ENCODE results near the gene PPP1R12A.

PPP1R12A gene

DNA sequence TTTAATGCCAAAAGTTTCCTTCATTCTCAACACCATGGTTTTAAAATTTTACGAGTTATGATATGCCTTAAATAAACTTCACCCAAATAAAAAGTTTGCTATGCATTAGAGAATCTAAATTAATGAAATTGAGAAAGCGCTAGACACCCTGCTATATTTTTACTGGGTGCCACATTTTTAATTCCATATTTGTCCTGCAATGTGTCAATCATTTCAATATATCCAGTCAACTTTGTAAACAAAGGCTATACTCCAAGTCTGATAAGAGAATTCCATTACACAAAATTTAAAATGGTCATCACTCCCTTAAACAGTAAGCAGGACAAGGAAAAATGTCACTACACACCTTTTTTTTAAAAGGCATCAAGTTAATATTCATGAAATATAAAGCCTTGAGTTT, 1.9 kb downstream of the PPP1R12A start:
- TF ChIP-seq, protein P1, sequence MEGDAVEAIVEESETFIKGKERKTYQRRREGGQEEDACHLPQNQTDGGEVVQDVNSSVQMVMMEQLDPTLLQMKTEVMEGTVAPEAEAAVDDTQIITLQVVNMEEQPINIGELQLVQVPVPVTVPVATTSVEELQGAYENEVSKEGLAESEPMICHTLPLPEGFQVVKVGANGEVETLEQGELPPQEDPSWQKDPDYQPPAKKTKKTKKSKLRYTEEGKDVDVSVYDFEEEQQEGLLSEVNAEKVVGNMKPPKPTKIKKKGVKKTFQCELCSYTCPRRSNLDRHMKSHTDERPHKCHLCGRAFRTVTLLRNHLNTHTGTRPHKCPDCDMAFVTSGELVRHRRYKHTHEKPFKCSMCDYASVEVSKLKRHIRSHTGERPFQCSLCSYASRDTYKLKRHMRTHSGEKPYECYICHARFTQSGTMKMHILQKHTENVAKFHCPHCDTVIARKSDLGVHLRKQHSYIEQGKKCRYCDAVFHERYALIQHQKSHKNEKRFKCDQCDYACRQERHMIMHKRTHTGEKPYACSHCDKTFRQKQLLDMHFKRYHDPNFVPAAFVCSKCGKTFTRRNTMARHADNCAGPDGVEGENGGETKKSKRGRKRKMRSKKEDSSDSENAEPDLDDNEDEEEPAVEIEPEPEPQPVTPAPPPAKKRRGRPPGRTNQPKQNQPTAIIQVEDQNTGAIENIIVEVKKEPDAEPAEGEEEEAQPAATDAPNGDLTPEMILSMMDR (IDR thresholded peaks at IDR 0.05): no peak

DNA sequence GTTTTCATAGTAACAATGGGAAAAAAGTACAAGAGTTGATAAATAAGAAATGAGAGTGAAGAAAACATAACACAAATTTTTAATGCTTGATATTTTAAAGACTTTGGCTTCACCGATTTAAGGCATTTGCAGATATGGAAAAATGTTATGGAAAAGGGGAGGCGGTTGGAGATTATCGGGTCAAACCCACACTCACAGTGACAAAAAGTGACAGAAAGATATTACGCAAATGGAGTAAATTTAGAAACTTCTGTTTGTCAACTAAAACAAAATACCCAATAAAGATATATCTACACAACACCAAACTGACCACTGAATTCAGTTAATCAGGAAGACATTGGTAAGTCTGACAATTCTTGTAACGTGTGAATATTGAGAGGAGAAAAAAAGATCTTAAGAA, 2.5 kb downstream of the PPP1R12A start:
- TF ChIP-seq, protein P1 (IDR thresholded peaks at IDR 0.05): no peak

DNA sequence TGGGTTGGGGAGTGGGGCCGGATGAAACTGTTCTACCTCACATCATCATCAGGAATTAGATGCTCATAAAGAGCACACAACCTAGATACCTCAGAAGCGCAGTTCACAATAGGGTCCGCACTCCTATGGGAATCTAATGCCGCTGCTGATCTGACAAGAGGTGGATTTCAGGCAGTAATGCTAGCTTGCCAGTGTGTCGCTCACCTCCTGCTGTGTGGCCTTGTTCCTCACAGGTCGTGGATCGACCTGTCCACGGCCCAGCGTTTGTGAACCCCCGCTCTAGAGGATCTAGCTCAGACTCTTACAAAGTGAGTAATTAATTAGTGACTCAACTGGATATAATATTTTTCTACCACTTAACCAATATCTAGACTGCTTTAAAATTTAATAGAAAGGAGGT, 5.8 kb downstream of the PPP1R12A start:
- TF ChIP-seq, protein P1 (IDR thresholded peaks at IDR 0.05): no peak

DNA sequence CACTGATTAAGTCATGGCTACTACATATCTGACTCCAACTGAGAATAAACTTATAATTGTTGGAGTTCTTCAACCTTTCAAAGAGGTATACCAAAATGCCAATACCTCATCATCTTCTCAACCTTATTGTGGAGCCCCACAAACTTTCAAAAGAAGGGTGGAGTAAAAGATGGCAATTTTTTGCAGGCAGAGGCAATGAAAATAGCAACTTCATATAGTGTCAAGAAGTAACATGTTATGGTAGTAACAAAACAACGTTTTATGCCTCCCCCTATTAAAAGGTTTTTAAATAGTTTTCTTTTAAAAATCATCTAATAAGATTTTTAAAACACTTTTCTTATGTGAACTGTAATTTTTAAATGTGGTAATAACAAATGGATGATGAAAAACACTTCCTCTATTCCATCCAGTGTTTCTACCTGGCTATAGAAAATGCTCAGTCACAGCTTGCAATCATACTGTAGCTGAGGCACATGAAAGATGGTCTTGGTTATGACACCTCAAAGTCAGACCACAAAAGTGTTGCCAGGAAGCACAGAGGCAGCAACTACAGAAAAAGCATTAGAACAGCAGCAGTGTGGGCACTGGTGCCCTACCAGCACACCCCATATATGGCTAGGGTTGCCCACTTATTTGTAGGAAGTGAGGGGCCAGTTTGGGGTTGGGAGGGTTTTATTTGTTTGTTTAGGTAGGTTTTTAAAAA, 7.0 kb downstream of the PPP1R12A start:
- TF ChIP-seq, protein P1 (IDR thresholded peaks at IDR 0.05): no peak

DNA sequence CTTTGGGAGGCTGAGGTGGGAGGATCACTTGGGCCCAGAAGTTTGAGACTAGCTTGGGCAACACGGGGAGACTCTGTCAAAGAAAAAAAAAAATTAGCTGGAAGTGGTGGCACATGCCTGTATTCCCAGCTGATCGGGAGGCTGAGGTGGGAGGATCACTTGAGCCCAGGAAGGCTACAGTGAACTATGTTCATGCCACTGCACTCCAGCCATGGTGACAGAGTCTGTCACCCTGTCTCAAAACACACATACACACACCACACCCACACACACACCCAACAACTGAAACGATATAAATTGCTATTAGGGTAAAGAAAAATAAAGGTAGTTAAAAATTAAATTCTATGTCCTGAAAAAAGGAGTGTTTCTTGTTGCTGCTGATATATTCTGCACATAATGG, 7.9 kb downstream of the PPP1R12A start:
- TF ChIP-seq, protein P1 (IDR thresholded peaks at IDR 0.05): no peak

DNA sequence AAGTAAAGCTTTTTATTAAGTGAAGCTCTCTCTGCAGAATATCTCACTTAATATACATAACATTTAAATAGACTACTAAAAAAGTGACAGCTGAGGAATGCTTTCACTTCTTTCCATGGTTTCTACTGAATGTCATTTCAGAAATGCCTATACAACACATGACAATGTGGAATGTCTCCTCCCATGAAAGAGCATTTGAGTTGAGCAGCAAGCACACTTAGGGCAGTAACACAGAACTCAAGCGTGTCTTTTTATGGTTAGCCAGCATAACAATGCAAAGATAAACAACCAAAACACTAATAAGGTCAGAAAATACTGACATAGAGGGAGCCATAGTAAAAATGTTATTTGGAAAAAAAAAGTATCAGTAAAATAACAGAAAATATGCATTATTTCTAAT, 9.4 kb downstream of the PPP1R12A start:
- TF ChIP-seq, protein P1 (IDR thresholded peaks at IDR 0.05): no peak

DNA sequence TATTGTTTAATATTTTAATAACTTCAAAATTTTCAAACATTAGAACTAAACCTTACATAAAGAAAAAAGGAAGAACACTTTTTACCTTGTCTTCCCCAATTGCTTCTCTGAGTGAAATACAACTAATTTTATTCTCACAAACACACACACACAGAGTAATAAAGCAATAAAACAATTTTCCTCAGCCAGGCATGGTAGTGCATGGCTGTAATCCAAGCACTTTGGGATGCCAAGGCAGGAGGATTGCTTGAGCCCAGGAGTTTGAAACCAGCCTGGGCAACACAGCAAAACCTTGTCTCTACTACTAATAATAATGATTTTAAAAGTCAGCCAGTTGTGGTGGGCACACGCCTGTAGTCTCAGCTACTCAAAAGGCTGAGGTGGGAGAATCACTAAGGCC, 13.1 kb downstream of the PPP1R12A start:
- TF ChIP-seq, protein P1 (IDR thresholded peaks at IDR 0.05): no peak
